IPS DF 6.9 (cell line): ENCODE results near the gene FBN3.

Experiments
- DNase-seq: peaks from one replicate; pipeline ENCODE4 v3.0.0-alpha.2; 2013; ENCODE audit warnings: low read depth, low spot score
- H3K27ac ChIP-seq: one replicate; pipeline ENCODE4 v1.5.1; 2013; ENCODE audit warnings: low read length, control low read depth
- H3K27me3 ChIP-seq: 2 replicates; pipeline ENCODE4 v1.6.1; 2013; ENCODE audit warnings: mild to moderate bottlenecking, low read length; ENCODE audit not compliant: control insufficient read depth, insufficient read depth
- H3K36me3 ChIP-seq: 2 replicates; pipeline ENCODE4 v1.6.1; 2013; ENCODE audit warnings: low read length; ENCODE audit not compliant: control insufficient read depth, insufficient read depth
- H3K4me1 ChIP-seq: 2 replicates; pipeline ENCODE4 v1.6.1; 2013; ENCODE audit warnings: low read length; ENCODE audit not compliant: control insufficient read depth, insufficient read depth
- H3K4me3 ChIP-seq: 2 replicates; pipeline ENCODE4 v1.5.1; 2013; ENCODE audit warnings: mild to moderate bottlenecking, low read length
- H3K9me3 ChIP-seq: 2 replicates; pipeline ENCODE4 v1.6.1; 2013; ENCODE audit warnings: low read length, inconsistent platforms; ENCODE audit not compliant: control insufficient read depth, insufficient read depth
- WGBS: extraction: QIAGEN DNeasy Blood & Tissue Kit; methylation state at CpG from one replicate; pipeline ENCODE4 v1.1.7; 2013; ENCODE audit warnings: mixed read lengths, missing lambda C conversion rate; ENCODE audit not compliant: insufficient read length, insufficient coverage; 5-methylcytosine and 5-hydroxymethylcytosine counted together

Gene FBN3

DNA sequence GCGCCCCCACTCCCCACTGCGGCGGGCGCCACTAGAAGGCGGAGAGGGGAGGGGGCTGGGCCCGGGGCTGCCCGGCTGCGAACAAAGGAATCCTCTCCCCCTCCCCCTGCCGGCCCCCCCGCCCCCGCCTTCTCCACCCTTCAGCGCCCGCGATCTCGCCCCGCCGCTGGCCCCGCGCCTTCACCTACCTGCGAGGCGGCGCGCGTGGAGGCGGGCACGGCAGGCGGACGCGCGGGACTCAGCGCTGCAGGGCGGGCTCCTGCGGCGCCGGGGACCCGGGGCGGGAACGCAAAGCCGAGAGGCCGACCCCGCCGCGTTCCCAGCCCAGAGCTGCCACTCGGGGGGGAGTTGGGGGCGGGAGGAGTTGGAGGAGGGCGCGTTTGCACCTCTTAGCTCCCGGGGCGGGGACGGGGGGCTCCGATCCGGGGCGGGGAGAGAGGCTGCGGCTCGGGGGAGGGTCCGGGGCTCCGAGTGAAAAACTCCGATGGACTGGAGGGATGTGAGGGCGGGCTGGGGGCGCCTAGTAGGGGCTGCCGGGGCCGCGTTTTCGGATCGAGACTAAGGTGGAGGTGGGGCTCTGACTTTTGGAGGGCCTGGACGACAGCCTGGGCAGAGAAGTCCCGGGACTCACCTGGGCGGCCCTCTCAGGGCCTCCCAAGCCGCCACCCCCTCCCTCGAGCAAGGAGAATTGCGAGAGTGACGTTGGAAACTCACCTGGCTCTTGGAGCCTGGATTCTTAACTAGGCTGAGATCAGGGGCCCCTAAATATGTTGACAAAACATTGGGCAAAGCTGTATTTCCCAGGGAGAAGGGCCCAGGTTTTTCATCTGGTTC, at the start of gene FBN3:
TSS of gene FBN3 (minus strand) at position 332 of the 834 bp plus-strand sequence. CDS start 2,112 bp downstream, outside the sequence.
- Histone ChIP-seq H3K4me1 (peaks cover 8% of the 10 kb centered on the region), H3K27me3 (no peaks in the 10 kb centered on the region), H3K4me3 (peak within 1 kb of the TSS; percentile 58; the same call in 1 of the 2 replicates), H3K27ac (no peak within 1 kb of the TSS), H3K9me3 (no peaks in the 10 kb centered on the region), H3K36me3 (peaks cover 5% of the 10 kb centered on the region; the same call in 1 of the 2 replicates)
- DNase-seq = no peak
- WGBS = no CpG with 5 or more reads among the region's 72 CpGs

DNA sequence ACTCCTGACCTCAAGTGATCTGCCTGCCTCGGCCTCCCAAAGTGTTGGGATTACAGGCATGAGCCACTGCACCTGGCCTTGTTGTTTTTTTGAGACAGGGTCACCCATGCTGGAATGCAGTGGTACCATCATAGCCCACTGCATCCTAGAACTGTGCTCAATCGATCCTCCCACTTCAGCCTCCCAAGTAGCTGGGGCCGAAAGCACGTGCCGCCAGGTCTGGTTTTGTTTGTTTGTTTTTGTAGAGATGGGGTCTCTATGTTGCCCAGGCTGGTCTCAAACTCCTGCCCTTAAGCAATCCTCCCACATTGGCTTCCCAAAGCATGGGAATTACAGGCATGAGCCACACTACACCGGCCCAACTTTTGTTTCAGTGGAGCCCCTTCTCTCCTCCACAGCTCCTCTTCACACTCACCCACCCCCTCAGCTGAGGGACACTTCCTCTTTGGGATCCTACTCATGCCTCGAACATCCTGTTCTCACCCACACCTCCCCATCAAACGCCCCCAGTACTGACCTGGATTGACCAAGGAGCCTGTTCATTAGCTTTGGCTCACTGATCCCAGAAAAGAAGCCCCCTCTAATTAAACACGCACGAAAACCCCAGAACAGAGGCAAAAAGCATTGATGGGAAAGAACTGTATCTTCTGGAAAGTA, 47.0 kb upstream of the FBN3 start:
- Histone ChIP-seq H3K36me3 (no peaks in the 10 kb centered on the region), H3K9me3 (no peaks in the 10 kb centered on the region), H3K4me1 (peaks cover 3% of the 10 kb centered on the region; the same call in 1 of the 2 replicates), H3K27ac (no peak overlapping the region), H3K27me3 (no peaks in the 10 kb centered on the region), H3K4me3 (no peak overlapping the region)
- no CpG with 5 or more reads among the region's 10 CpGs for WGBS
- DNase-seq = no peak

DNA sequence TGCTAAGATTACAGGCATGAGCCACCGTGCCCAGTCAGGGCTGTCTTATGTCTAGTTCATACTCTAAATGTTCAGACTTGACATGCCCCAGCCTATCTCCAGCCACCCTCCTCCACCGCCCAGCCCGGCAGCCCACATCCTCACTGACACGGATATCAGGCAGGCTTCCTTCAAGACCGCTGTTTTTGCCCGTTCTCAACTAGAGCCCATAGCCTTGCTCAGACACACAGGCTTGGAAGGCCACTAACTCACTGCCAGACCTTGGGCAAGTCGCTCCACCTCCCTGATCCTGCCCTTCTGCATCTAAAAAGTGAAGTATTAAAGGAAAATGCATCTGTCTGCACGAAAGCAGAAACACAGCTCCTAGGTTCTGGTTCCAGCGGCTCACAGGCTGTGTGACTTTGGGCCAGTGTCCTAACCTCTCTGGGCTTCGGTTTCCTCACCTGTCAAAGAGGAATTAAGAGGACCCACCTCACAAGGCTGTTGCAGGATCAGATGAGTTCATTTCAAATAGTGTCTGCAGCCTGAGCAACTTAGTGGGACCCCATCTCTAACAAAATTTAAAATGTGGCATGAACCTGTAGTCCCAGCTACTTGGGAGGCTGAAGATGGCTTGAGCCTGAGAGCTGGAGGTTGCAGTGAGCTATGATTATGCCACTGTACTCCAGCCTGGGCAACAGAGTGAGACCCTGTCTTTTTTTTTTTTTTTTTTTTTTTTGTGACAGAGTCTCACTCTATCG, 45.3 kb upstream of the FBN3 start:
- Histone ChIP-seq H3K27ac (no peak overlapping the region), H3K4me1 (peaks cover 3% of the 10 kb centered on the region; the same call in 1 of the 2 replicates), H3K36me3 (no peaks in the 10 kb centered on the region), H3K4me3 (no peak overlapping the region), H3K9me3 (no peaks in the 10 kb centered on the region), H3K27me3 (no peaks in the 10 kb centered on the region)
- DNase-seq = no peak
- no CpG with 5 or more reads among the region's 11 CpGs for WGBS

DNA sequence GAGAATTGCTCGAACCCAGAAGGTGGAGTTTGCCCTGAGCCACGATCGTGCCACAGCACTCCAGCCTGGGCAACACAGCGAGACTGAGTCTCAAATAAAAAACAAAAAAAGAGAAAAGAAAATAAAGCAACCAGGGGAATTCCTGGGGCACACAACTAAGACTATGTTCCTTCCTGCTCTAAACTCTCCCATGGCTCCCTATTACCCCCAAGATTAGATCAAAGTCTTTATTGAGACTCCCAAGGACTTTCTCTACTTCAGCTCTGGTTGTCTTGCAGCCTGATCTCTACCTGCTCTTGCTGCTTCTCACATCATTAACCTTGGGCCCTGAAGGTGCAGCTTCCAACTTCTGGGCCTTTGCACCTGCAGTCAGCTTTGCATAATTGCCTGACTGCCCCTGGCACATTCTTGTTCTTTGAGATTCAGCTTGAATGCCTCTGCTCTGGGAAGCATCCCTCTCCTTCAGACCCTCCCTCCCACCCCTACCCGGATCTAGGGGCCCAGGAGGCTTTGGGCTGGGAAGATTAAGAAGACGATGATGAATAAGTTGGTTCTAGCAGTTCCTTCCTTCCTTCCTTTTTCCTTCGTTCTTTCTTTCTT, 42.9 kb upstream of the FBN3 start:
- H3K4me1 ChIP-seq = peaks cover 3% of the 10 kb centered on the region; the same call in 1 of the 2 replicates
- H3K36me3 ChIP-seq = no peaks in the 10 kb centered on the region
- no peaks in the 10 kb centered on the region for H3K27me3 ChIP-seq
- H3K4me3 ChIP-seq = no peak overlapping the region
- 100% methylated on average over 1 of the region's 7 CpGs for WGBS
- H3K27ac ChIP-seq = no peak overlapping the region
- DNase-seq = no peak
- H3K9me3 ChIP-seq = no peaks in the 10 kb centered on the region

DNA sequence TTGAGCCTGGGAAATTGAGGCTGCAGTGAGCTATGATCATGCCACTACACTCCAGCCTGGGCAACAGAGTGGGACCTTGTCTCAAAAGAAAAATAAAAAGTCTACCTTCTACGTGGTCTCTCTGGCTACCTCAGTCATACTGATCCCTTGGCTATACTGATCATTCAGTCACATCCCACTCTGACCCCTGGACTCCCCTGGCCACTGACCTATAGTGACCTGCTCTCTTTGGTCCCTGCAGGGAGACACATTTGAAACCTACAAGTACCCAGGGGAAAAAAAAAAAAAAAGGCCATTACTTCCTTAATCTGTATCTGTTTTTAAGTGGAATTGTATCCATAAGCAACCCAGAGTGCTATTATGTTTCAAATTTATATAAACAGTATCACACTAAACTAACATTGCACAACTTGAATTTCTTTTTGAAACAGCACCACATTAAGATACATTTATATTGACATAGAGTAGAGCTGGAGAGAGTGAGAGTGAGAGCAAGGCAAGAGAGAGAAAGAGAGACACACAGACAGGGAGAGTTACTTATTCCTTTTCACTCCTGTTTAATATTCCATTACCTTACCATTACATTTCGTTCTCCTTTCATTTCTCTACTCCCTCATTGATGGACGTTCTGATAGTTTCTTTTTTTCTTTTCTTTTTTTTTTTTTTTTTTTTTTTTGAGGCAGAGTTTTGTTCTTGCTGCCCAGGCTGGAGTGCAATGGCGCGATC, 36.1 kb upstream of the FBN3 start:
- H3K36me3 ChIP-seq = no peaks in the 10 kb centered on the region
- no peak overlapping the region for H3K4me3 ChIP-seq
- H3K27ac ChIP-seq = no peak overlapping the region
- H3K4me1 ChIP-seq = no peaks in the 10 kb centered on the region
- H3K9me3 ChIP-seq = no peaks in the 10 kb centered on the region
- 100% methylated on average over 2 of the region's 5 CpGs for WGBS
- 0 out of 2 replicates have a peak, but pooled peaks cover 1% of the 10 kb centered on the region for H3K27me3 ChIP-seq
- no peak for DNase-seq

DNA sequence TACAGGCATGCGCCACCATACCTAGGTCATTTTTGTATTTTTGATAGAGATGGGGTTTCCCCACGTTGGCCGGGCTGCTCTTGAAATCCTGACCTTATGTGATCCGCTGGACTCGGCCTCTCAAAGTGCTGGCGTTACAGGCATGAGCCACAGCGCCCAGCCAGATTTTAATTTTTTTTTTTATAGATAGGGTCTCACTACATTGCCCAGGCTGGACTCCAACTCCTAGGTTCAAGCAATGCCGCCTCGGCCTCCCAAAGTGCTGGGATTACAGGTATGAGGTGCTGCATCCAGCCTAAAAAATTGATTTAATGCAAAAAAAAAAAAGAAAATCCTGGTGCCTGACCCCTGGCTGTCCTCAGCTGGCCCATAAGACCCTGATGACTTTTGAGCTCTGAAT, 34.9 kb upstream of the FBN3 start:
- Histone ChIP-seq H3K4me3 (no peak overlapping the region), H3K27me3 (0 out of 2 replicates have a peak, but pooled peaks cover 1% of the 10 kb centered on the region), H3K4me1 (no peaks in the 10 kb centered on the region), H3K36me3 (no peaks in the 10 kb centered on the region), H3K9me3 (no peaks in the 10 kb centered on the region), H3K27ac (no peak overlapping the region)
- DNase-seq = no peak
- no CpG with 5 or more reads among the region's 9 CpGs for WGBS

DNA sequence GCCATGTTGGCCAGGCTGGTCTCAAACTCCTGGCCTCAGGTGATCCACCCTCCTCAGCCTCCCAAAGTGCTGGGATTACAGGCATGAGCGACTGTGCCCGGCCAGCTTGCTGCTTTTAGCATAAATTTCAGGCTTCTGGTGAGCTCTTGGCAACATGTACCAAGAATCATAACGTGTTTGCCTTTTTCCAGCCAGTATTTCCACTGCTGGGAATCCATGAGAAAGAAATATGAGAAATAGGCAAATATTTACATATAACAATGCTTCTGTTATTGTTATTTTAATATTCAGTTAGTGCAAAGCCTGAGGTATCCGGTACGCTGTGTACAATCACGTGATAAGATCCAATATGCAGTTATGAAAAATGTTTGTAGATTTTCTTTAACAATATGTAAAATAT, 30.6 kb upstream of the FBN3 start:
- no peaks in the 10 kb centered on the region for H3K9me3 ChIP-seq
- H3K36me3 ChIP-seq = no peaks in the 10 kb centered on the region
- no peak overlapping the region for H3K27ac ChIP-seq
- no peak overlapping the region for H3K4me3 ChIP-seq
- DNase-seq = no peak
- WGBS = no CpG with 5 or more reads among the region's 6 CpGs
- 0 out of 2 replicates have a peak, but pooled peaks cover 1% of the 10 kb centered on the region for H3K27me3 ChIP-seq
- H3K4me1 ChIP-seq = no peaks in the 10 kb centered on the region

DNA sequence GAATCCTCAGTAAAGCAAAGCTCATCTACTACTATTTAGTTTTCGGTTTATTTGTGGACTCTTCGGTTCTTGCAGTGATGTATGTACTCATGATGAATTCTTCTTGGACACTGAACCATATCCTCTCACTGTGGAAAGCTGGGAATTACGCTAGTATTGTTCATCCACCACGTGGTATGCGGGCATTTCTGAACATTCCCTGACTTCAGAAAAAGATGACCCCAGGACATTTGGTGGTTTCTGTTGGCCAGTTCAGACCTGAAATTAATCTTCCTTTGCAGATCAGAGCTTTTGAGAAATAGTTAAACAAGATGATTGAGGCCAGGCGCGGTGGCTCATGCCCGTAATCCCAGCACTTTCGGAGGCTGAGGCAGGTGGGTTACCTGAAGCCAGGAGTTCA, 25.3 kb upstream of the FBN3 start:
- Histone ChIP-seq H3K4me3 (no peak overlapping the region), H3K4me1 (no peaks in the 10 kb centered on the region), H3K27ac (no peak overlapping the region), H3K27me3 (no peaks in the 10 kb centered on the region), H3K9me3 (no peaks in the 10 kb centered on the region), H3K36me3 (no peaks in the 10 kb centered on the region)
- WGBS = no CpG with 5 or more reads among the region's 9 CpGs
- DNase-seq = no peak

DNA sequence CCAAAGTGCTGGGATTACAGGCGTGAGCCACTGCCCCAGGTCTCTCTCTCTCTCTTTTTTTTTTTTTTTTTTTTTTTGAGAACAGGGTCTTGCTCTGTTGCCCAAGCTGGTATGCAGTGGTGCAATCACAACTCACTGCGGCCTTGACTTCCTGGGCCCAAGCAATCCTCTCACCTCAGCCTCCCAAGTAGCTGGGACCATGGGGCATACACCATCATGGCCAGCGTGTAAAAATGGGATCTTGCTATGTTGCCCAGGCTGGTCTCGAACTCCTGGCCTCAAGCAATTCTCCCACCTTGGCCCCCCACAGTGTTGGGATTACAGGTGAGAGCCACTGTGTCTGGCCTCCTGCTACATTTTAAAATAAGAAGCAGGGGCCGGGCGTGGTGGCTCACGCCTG, 19.1 kb upstream of the FBN3 start:
- Histone ChIP-seq H3K4me1 (0 out of 2 replicates have a peak, but pooled peaks cover 1% of the 10 kb centered on the region), H3K4me3 (no peak overlapping the region), H3K36me3 (no peaks in the 10 kb centered on the region), H3K27me3 (no peaks in the 10 kb centered on the region), H3K9me3 (no peaks in the 10 kb centered on the region), H3K27ac (no peak overlapping the region)
- no CpG with 5 or more reads among the region's 7 CpGs for WGBS
- no peak for DNase-seq
